Tibial nerve (tissue), 4 donors: Measurements from ENCODE around the gene NCOA3.

ENCODE experiments used
- EP300 ChIP-seq, 2 donors: sonication (generic); formaldehyde crosslinking; IDR thresholded peaks; one replicate each; pipeline ENCODE4 v1.6.1; 2017; ENCODE audit warnings: antibody characterized with exemption in 2 of 2, mild to moderate bottlenecking in 1 of 2
- POLR2A ChIP-seq, 2 donors: fragments of 450-650 bp; IDR thresholded peaks; one replicate each; pipeline ENCODE4 v1.6.1; 2017; ENCODE audit warnings: antibody characterized with exemption in 2 of 2, mild to moderate bottlenecking in 2 of 2, moderate library complexity in 2 of 2
- TF ChIP-seq, protein P1 (sequence below), 5 experiments: fragments of 200-600 bp in 3 of 5; fragments of 450-650 bp in 2 of 5; sonication (generic) in 3 of 5; IDR thresholded peaks; one replicate each; pipeline ENCODE4 v1.5.1; 2016 to 2019; ENCODE audit warnings: antibody characterized with exemption in 5 of 5, mild to moderate bottlenecking in 3 of 5, moderate library complexity in 2 of 5

DNA sequence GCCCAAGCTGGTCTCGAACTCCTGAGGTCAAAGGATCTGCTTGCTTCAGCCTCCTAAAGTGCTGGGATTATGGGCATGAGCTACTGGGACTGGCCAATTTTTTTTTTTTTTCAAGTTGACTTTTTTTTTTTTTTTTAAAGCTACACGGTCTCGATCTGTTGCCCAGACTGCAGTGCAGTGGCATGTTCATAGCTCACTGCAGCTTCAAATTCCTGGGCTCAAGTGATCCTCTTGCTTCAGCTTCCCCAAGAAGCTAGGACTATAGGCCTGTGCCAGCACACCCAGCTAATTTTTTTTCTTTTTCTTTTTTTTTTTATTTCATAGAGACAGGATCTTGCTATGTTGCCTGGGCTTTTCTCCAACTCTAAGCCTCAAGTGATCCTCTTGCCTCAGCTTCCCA, 59.5 kb downstream of the NCOA3 start:
- TF ChIP-seq, protein P1, sequence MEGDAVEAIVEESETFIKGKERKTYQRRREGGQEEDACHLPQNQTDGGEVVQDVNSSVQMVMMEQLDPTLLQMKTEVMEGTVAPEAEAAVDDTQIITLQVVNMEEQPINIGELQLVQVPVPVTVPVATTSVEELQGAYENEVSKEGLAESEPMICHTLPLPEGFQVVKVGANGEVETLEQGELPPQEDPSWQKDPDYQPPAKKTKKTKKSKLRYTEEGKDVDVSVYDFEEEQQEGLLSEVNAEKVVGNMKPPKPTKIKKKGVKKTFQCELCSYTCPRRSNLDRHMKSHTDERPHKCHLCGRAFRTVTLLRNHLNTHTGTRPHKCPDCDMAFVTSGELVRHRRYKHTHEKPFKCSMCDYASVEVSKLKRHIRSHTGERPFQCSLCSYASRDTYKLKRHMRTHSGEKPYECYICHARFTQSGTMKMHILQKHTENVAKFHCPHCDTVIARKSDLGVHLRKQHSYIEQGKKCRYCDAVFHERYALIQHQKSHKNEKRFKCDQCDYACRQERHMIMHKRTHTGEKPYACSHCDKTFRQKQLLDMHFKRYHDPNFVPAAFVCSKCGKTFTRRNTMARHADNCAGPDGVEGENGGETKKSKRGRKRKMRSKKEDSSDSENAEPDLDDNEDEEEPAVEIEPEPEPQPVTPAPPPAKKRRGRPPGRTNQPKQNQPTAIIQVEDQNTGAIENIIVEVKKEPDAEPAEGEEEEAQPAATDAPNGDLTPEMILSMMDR (IDR thresholded peaks at IDR 0.05): no peak
- TF ChIP-seq POLR2A (IDR thresholded peaks at IDR 0.05) (no peak), EP300 (IDR thresholded peaks at IDR 0.05) (no peak)
